ENCODE data around the gene EIF4B. TPM values are rescaled to one million over a fixed set of nuclear protein-coding genes. Genes with fewer than 3 reads are reported as not detected.

EIF4B gene
- polyA plus RNA-seq, 1 donor (not counting 4 experiments of a cell fraction or from before 2014, with no cell fraction given), result 422 TPM

- no peak overlapping the region for H3K9ac ChIP-seq (ENCODE audit: control insufficient read depth, extremely low read depth, insufficient read depth, low read length)
- peaks cover 11% of the 10 kb centered on the region for H3K79me2 ChIP-seq (ENCODE audit: control insufficient read depth, insufficient read depth, low read length)
- peaks cover 7% of the 10 kb centered on the region for H3K9me1 ChIP-seq (ENCODE audit: control insufficient read depth, extremely low read depth, insufficient read depth, low read length)
- H3K4me1 ChIP-seq (ENCODE audit: control insufficient read depth, extremely low read depth, insufficient read depth, low read length), result peaks cover 24% of the 10 kb centered on the region
- H3K27me3 ChIP-seq (ENCODE audit: control insufficient read depth, extremely low read depth, insufficient read depth, low read length), result no peaks in the 10 kb centered on the region
- FAIRE-seq (no peak), DNase-seq (ENCODE audit: low read depth, low spot score) (no peak)
- no peak overlapping the region for H3K27ac ChIP-seq (ENCODE audit: control insufficient read depth, insufficient read depth, low read length)
- no peak overlapping the region for H3K4me2 ChIP-seq (ENCODE audit: control insufficient read depth, extremely low read depth, insufficient read depth, low read depth, low read length)
- dilution Hi-C loops (cut with MboI; ENCODE audit: extremely low pct_ligation_motif_present, low sequenced_read_pairs), result no loop called here
- TF ChIP-seq CTCF (optimal IDR thresholded peaks at IDR 0.05 in 1 of 3, IDR thresholded peaks at IDR 0.05 in 1 of 3, conservative IDR thresholded peaks at IDR 0.05 in 1 of 3; ENCODE audit: extremely low read depth in 1 of 3, insufficient read depth in 2 of 3, low read length in 3 of 3) (no peak), EZH2 (IDR thresholded peaks at IDR 0.05; ENCODE audit: low read length) (no peak)
- no peak overlapping the region for H3K4me3 ChIP-seq (ENCODE audit: control insufficient read depth in 2 of 3, extremely low read depth in 1 of 3, insufficient read depth in 2 of 3, low read depth in 1 of 3, low read length in 3 of 3)
- peaks cover 25 to 31% of the 10 kb centered on the region in 2 experiments for H3K36me3 ChIP-seq (ENCODE audit: control insufficient read depth in 2 of 2, extremely low read depth in 1 of 2, insufficient read depth in 2 of 2, low read length in 2 of 2)
- H3K9me3 ChIP-seq (ENCODE audit: control insufficient read depth, low read depth, low read length), result no peaks in the 10 kb centered on the region
- H4K20me1 ChIP-seq (ENCODE audit: control insufficient read depth, extremely low read depth, insufficient read depth, low read length), result no peaks in the 10 kb centered on the region
- H2AFZ ChIP-seq (ENCODE audit: control insufficient read depth, low read length), result no peak overlapping the region
Measured at GRCh38 chr12:53074999-53075370, 68.7 kb downstream of the EIF4B start.

DNA sequence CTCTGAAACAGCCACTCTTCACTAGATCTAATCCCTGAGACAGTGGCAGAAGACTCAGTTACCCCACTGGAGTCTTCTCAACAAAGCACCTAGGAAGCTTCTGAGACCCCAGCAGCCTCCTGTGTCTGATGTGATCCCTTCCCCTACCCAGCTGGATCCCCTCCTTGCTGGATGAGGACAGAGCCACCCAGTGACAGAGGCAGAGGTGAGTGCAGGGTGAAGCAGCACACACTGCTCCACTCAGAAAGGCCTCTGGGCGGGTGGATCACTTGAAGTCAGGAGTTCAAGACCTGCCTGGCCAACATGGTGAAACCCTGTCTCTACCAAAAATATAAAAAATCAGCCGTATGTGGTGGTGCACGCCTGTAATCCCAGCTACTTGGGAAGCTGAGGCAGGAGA, 70.2 kb downstream of the EIF4B start:
- Histone ChIP-seq H3K27ac (ENCODE audit: control insufficient read depth, insufficient read depth, low read length) (no peak overlapping the region), H3K27me3 (ENCODE audit: control insufficient read depth, extremely low read depth, insufficient read depth, low read length) (no peaks in the 10 kb centered on the region), H3K9me3 (ENCODE audit: control insufficient read depth, low read depth, low read length) (no peaks in the 10 kb centered on the region), H4K20me1 (ENCODE audit: control insufficient read depth, extremely low read depth, insufficient read depth, low read length) (no peaks in the 10 kb centered on the region), H3K36me3 (ENCODE audit: control insufficient read depth in 2 of 2, extremely low read depth in 1 of 2, insufficient read depth in 2 of 2, low read length in 2 of 2) (peaks cover 21 to 31% of the 10 kb centered on the region in 2 experiments), H3K4me1 (ENCODE audit: control insufficient read depth, extremely low read depth, insufficient read depth, low read length) (peaks cover 36% of the 10 kb centered on the region), H3K4me3 (ENCODE audit: control insufficient read depth in 2 of 3, extremely low read depth in 1 of 3, insufficient read depth in 2 of 3, low read depth in 1 of 3, low read length in 3 of 3) (no peak overlapping the region), H3K9me1 (ENCODE audit: control insufficient read depth, extremely low read depth, insufficient read depth, low read length) (peaks cover 5% of the 10 kb centered on the region), H2AFZ (ENCODE audit: control insufficient read depth, low read length) (no peak overlapping the region), H3K9ac (ENCODE audit: control insufficient read depth, extremely low read depth, insufficient read depth, low read length) (no peak overlapping the region), H3K4me2 (ENCODE audit: control insufficient read depth, extremely low read depth, insufficient read depth, low read depth, low read length) (no peak overlapping the region), H3K79me2 (ENCODE audit: control insufficient read depth, insufficient read depth, low read length) (peaks cover 11% of the 10 kb centered on the region)
- dilution Hi-C loops (cut with MboI; ENCODE audit: extremely low pct_ligation_motif_present, low sequenced_read_pairs), result no loop called here
- FAIRE-seq (no peak), DNase-seq (ENCODE audit: low read depth, low spot score) (no peak)
- TF ChIP-seq EZH2 (IDR thresholded peaks at IDR 0.05; ENCODE audit: low read length) (no peak), CTCF (optimal IDR thresholded peaks at IDR 0.05 in 1 of 3, IDR thresholded peaks at IDR 0.05 in 1 of 3, conservative IDR thresholded peaks at IDR 0.05 in 1 of 3; ENCODE audit: extremely low read depth in 1 of 3, insufficient read depth in 2 of 3, low read length in 3 of 3) (no peak)
